CD4-positive, CD25-positive, alpha-beta regulatory T cell (primary cell): Measurements from ENCODE around the gene LSM12. TPM values are rescaled to one million over a fixed set of nuclear protein-coding genes. Genes with fewer than 3 reads are reported as not detected.
"Not testable (repeated sequence)": the region's sequence is repeated elsewhere in the genome, so short reads cannot be mapped to it uniquely, and the experiment has no call there.

ENCODE experiments used
- ATAC-seq, 2 donors: fragments of 150-1000 bp; cut with Tn5 transposase; one replicate each; pipeline ENCODE4 v1.10.0; 2021; ENCODE audit warnings: low read depth in 2 of 2, moderate number of reproducible peaks in 2 of 2, moderate library complexity in 1 of 2
- DNase-seq, 3 donors: peaks; one replicate each; pipeline versions ENCODE4 v3.0.0 to v3.0.0-alpha.2; 2012 to 2022; ENCODE audit warnings: mixed read lengths in 1 of 3
- H3K27ac ChIP-seq: one replicate; pipeline ENCODE4 v1.7.0; 2013; ENCODE audit warnings: mild to moderate bottlenecking, low read length; ENCODE audit not compliant: insufficient read depth, poor library complexity, severe bottlenecking
- H3K27me3 ChIP-seq: one replicate; pipeline ENCODE4 v1.7.0; 2013; ENCODE audit warnings: low read length; ENCODE audit not compliant: control insufficient read depth, insufficient read depth
- H3K36me3 ChIP-seq: one replicate; pipeline ENCODE4 v1.7.0; 2013; ENCODE audit warnings: mild to moderate bottlenecking, low read length, moderate library complexity; ENCODE audit not compliant: control insufficient read depth, insufficient read depth
- H3K4me1 ChIP-seq: 2 replicates; pipeline ENCODE4 v1.7.0; 2013; ENCODE audit warnings: mild to moderate bottlenecking, low read length; ENCODE audit not compliant: insufficient read depth, control insufficient read depth, poor library complexity, severe bottlenecking
- H3K4me3 ChIP-seq: one replicate; pipeline ENCODE4 v1.7.0; 2013; ENCODE audit warnings: low read depth, mild to moderate bottlenecking, low read length, moderate library complexity
- H3K9me3 ChIP-seq, 2 experiments: 1 replicate in 1 of 2; 2 replicates in 1 of 2; pipeline ENCODE4 v1.7.0; 2013; ENCODE audit warnings: low read length in 2 of 2, mild to moderate bottlenecking in 1 of 2, moderate library complexity in 1 of 2; ENCODE audit not compliant: control insufficient read depth in 2 of 2
- H3K27ac Mint-ChIP-seq, 3 donors: one replicate each; pipeline ENCODE4 v1.8.0; 2020 to 2022; ENCODE audit warnings: mild to moderate bottlenecking in 3 of 3, mixed read lengths in 3 of 3, moderate library complexity in 2 of 3
- H3K27me3 Mint-ChIP-seq: one replicate; pipeline ENCODE4 v1.8.0; 2022; ENCODE audit warnings: mild to moderate bottlenecking, mixed read lengths
- H3K36me3 Mint-ChIP-seq: one replicate; pipeline ENCODE4 v1.8.0; 2020; ENCODE audit warnings: mixed read lengths
- H3K4me1 Mint-ChIP-seq, 4 donors: one replicate each; pipeline ENCODE4 v1.8.0; 2020 to 2022; ENCODE audit warnings: mixed read lengths in 4 of 4, mild to moderate bottlenecking in 1 of 4
- H3K4me3 Mint-ChIP-seq, 4 donors: one replicate each; pipeline ENCODE4 v1.8.0; 2020 to 2022; ENCODE audit warnings: mild to moderate bottlenecking in 4 of 4, mixed read lengths in 4 of 4, moderate library complexity in 3 of 4
- H3K9me3 Mint-ChIP-seq, 7 donors: one replicate each; pipeline ENCODE4 v1.8.0; 2020 to 2022; ENCODE audit warnings: mixed read lengths in 7 of 7, mild to moderate bottlenecking in 3 of 7, moderate library complexity in 2 of 7
- polyA plus RNA-seq, 4 donors: library from polyadenylated mRNA; unstranded; fragments of 300-500 nt; fragmentation: Illumina TruSeq; gene quantifications; one replicate each; pipeline ENCODE4 v1.2.3, GENCODE V29; 2021
- total RNA-seq: library from RNA; stranded (reverse); gene quantifications from one replicate; pipeline ENCODE4 v1.2.3, GENCODE V29; 2022

LSM12 gene
- total and polyA plus RNA-seq, 5 donors from 2014 or later, result 42.6 to 83.7 (median 71.9) TPM

GRCh38 chr17:44038604-44039011 is 27.9 kb downstream of the LSM12 start:
- H3K27me3 Mint-ChIP-seq, result no peaks in the 10 kb centered on the region
- no peak overlapping the region for H3K4me3 Mint-ChIP-seq
- DNase-seq (no peak), ATAC-seq (no peak)
- H3K4me1 Mint-ChIP-seq, result peaks cover 14 to 28% (median 21%) of the 10 kb centered on the region in 4 donors
- H3K27ac Mint-ChIP-seq, result no peak overlapping the region
- no peak overlapping the region for H3K4me3 ChIP-seq
- no peak overlapping the region for H3K27ac ChIP-seq
- peaks cover 18% of the 10 kb centered on the region for H3K36me3 Mint-ChIP-seq
- H3K4me1 ChIP-seq, result peaks cover 10% of the 10 kb centered on the region
- H3K9me3 Mint-ChIP-seq, result no peaks in the 10 kb centered on the region
- no peaks in the 10 kb centered on the region for H3K27me3 ChIP-seq
- H3K36me3 ChIP-seq, result peaks cover 35% of the 10 kb centered on the region
- no peaks in the 10 kb centered on the region for H3K9me3 ChIP-seq

GRCh38 chr17:44037471-44037870 is 29.0 kb downstream of the LSM12 start:
- Histone ChIP-seq H3K9me3 (no peaks in the 10 kb centered on the region), H3K27me3 (no peaks in the 10 kb centered on the region), H3K4me1 (peaks cover 10% of the 10 kb centered on the region), H3K27ac (no peak overlapping the region), H3K36me3 (peaks cover 37% of the 10 kb centered on the region), H3K4me3 (no peak overlapping the region)
- Mint-ChIP-seq H3K27ac (no peak overlapping the region), H3K27me3 (no peaks in the 10 kb centered on the region), H3K4me3 (no peak overlapping the region), H3K4me1 (peaks cover 15 to 24% (median 22%) of the 10 kb centered on the region in 4 donors), H3K9me3 (no peaks in the 10 kb centered on the region), H3K36me3 (peaks cover 18% of the 10 kb centered on the region)
- ATAC-seq, result no peak
- no peak for DNase-seq

- not testable (repeated sequence) for H3K27ac Mint-ChIP-seq
These were observed 31.8 kb downstream of the LSM12 start for GRCh38 chr17:44034688-44035087.

DNA sequence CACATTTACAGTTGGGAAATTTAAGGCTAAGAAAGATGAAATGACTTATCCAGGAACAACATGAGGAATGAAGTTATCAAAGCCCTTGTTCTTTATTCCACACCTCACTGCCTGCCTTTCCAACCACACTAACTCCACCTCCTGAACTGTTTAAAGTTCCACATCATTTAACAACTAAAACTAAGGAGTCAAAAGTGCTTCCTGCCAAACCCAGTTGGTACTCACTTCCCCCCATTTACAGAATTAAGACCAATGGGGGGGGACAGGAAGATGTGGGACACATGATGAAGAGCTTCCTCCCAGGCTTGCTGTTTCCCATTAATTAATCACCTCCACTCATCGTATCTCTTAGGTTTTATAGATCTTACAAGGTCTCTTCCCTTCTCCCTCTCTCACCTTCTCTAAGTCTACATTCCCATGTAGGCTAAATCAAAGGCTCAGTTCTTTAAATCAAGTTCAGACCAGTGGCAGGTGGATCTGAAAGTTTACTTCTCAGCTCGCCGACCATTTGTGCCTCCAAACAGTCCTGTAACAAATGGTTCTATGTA is 32.5 kb downstream of the LSM12 start:
- Mint-ChIP-seq H3K4me3 (no peak overlapping the region), H3K27me3 (no peaks in the 10 kb centered on the region), H3K4me1 (peaks cover 4 to 13% (median 9%) of the 10 kb centered on the region in 4 donors), H3K27ac (peak overlapping the region; percentile 30 to 82 (median 45)), H3K36me3 (peaks cover 31% of the 10 kb centered on the region), H3K9me3 (no peaks in the 10 kb centered on the region)
- Histone ChIP-seq H3K4me1 (no peaks in the 10 kb centered on the region), H3K27ac (no peak overlapping the region), H3K4me3 (no peak overlapping the region), H3K9me3 (no peaks in the 10 kb centered on the region), H3K36me3 (peaks cover 37% of the 10 kb centered on the region), H3K27me3 (no peaks in the 10 kb centered on the region)
- DNase-seq (peak in 1 of 3 donors; percentile 22), ATAC-seq (no peak)

More at GRCh38 chr17:44034688-44035087, 31.8 kb downstream of the LSM12 start:
- not testable (repeated sequence) for ATAC-seq, DNase-seq, H3K9me3 ChIP-seq, H3K27ac ChIP-seq, H3K27me3 Mint-ChIP-seq, H3K4me1 ChIP-seq, H3K9me3 Mint-ChIP-seq, H3K4me3 ChIP-seq, H3K27me3 ChIP-seq, H3K4me3 Mint-ChIP-seq
- peaks cover 38% of the 10 kb centered on the region for H3K36me3 ChIP-seq
- peaks cover 25% of the 10 kb centered on the region for H3K36me3 Mint-ChIP-seq
- peaks cover 6 to 13% (median 10%) of the 10 kb centered on the region in 4 donors for H3K4me1 Mint-ChIP-seq

GRCh38 chr17:44030482-44030881 is 36.0 kb downstream of the LSM12 start:
- Mint-ChIP-seq H3K27me3 (no peaks in the 10 kb centered on the region), H3K27ac (no peak overlapping the region), H3K4me3 (no peak overlapping the region), H3K36me3 (peaks cover 28% of the 10 kb centered on the region), H3K4me1 (peaks cover 0 to 13% (median 9%) of the 10 kb centered on the region in 4 donors), H3K9me3 (no peaks in the 10 kb centered on the region)
- Histone ChIP-seq H3K9me3 (no peaks in the 10 kb centered on the region), H3K4me1 (no peaks in the 10 kb centered on the region), H3K27me3 (no peaks in the 10 kb centered on the region), H3K27ac (no peak overlapping the region), H3K36me3 (peaks cover 10% of the 10 kb centered on the region), H3K4me3 (no peak overlapping the region)
- DNase-seq (no peak), ATAC-seq (no peak)

- Mint-ChIP-seq H3K9me3 (no peaks in the 10 kb centered on the region), H3K36me3 (peaks cover 28% of the 10 kb centered on the region), H3K27me3 (no peaks in the 10 kb centered on the region), H3K4me3 (no peak overlapping the region), H3K4me1 (peaks cover 0 to 13% (median 9%) of the 10 kb centered on the region in 4 donors), H3K27ac (no peak overlapping the region)
- H3K36me3 ChIP-seq, result peaks cover 10% of the 10 kb centered on the region
- no peaks in the 10 kb centered on the region for H3K4me1 ChIP-seq
- no peak for ATAC-seq
- DNase-seq, result no peak
- H3K27ac ChIP-seq, result no peak overlapping the region
- no peaks in the 10 kb centered on the region for H3K27me3 ChIP-seq
- H3K9me3 ChIP-seq, result no peaks in the 10 kb centered on the region
- H3K4me3 ChIP-seq, result no peak overlapping the region
These were observed 36.7 kb downstream of the LSM12 start for GRCh38 chr17:44029736-44030135.

DNA sequence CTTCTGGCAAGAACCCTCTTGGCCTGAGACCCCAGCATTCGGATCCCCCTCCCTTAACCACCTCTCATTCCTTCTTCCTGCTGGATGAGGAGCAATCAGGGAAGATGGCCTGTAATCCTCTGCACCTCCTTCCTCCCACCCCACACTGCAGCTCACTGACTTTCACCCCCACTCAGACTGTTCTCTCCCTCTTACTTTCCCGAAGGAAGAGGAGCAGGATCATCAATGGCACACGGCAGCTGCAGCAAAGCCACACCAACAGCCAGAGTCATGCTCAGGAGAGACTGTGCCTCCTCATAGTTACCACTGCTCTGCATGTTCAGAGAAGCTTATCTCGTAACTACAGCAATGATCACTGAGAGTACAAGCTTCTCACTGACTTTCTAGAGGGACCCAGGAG is 41.6 kb downstream of the LSM12 start:
- Mint-ChIP-seq H3K36me3 (peaks cover 11% of the 10 kb centered on the region), H3K27me3 (no peaks in the 10 kb centered on the region), H3K4me1 (no peaks in the 10 kb centered on the region), H3K4me3 (peak overlapping the region in 1 of 4 donors; percentile 56), H3K27ac (no peak overlapping the region), H3K9me3 (no peaks in the 10 kb centered on the region)
- DNase-seq, result no peak
- peaks cover 3% of the 10 kb centered on the region for H3K36me3 ChIP-seq
- H3K27ac ChIP-seq, result no peak overlapping the region
- H3K4me1 ChIP-seq, result no peaks in the 10 kb centered on the region
- H3K4me3 ChIP-seq, result no peak overlapping the region
- H3K27me3 ChIP-seq, result no peaks in the 10 kb centered on the region
- ATAC-seq, result no peak
- no peaks in the 10 kb centered on the region for H3K9me3 ChIP-seq

GRCh38 chr17:44024271-44024663 is 42.2 kb downstream of the LSM12 start:
- H3K27ac Mint-ChIP-seq, result no peak overlapping the region
- no peaks in the 10 kb centered on the region for H3K9me3 Mint-ChIP-seq
- no peaks in the 10 kb centered on the region for H3K4me1 Mint-ChIP-seq

More at GRCh38 chr17:44024271-44024663, 42.2 kb downstream of the LSM12 start:
- H3K9me3 ChIP-seq, result no peaks in the 10 kb centered on the region
- no peaks in the 10 kb centered on the region for H3K27me3 ChIP-seq
- H3K4me1 ChIP-seq, result no peaks in the 10 kb centered on the region
- Mint-ChIP-seq H3K4me3 (no peak overlapping the region), H3K27me3 (no peaks in the 10 kb centered on the region), H3K36me3 (peaks cover 5% of the 10 kb centered on the region)
- H3K36me3 ChIP-seq, result peaks cover 3% of the 10 kb centered on the region
- H3K4me3 ChIP-seq, result no peak overlapping the region
- DNase-seq (no peak), ATAC-seq (no peak)
- H3K27ac ChIP-seq, result no peak overlapping the region
